C1 segment of cervical spinal cord (tissue), 14 donors: Measurements from ENCODE around the gene PANK1.

Experiments
- DNase-seq, 14 donors: peaks; one replicate each; lab custom pipeline; 2025; lab: John Stamatoyannopoulos, UW

Gene PANK1

DNA sequence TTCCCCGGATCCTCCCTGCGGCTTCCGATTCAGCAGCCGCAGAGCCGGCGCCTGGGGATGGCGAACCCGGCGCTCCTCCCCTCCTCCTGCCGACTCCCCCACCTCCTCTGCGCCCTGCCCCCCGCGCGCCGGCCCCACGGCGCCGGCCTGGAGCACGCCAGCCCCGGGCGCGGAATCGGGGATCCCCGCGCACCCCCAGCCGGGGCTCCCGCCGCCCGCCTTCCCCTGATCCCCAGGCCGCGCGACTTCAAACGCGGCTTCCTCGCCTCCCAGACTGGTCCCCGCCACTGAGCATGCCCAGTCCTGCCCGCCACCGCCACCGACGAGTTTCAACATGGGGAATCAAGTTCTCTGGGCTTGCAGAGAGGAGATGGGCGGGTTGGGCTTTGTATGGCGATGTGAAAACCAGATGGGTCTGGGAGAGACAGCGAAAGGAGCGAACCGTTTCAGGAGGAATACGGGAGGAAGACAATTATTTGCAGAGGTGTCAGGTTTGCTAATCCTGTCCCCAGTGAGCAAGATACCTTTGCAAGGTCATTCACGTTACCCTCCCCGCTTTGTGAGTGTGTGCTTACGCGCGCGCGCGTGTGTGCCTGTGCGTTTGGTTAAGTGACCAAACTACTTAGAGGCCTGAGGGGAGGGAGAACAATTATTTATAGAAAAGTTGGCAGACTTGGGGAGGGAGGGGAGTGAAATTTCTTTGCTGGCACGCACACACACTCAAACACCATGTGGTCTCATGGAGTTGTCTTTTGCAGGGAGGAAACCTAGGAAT, at the start of gene PANK1:
Gene PANK1, minus strand, starts transcription at position 276 of the 775 bp plus-strand sequence. CDS start 351 bp downstream, outside the sequence.
- peak; percentile 11 to 92 (median 60) for DNase-seq

DNA sequence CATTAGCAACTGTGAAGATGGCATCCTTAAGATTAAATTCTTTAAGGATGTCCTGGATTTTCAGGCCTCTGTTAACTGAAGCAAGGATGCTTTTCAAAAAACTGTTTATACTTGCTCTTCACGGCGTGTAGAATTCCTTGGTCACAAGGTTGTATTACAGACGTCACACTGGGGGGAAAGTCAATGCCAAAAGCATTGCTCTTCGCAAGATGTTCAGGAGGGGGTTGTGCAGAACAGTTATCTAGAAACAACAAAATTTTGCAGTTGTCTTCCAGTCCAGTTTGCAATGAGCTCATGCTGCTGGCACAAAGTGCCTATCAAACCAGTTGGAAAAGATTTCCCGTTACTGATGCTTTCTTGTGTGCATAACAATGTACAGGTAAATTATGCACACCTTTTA, 48.1 kb upstream of the PANK1 start:
- DNase-seq: no peak

DNA sequence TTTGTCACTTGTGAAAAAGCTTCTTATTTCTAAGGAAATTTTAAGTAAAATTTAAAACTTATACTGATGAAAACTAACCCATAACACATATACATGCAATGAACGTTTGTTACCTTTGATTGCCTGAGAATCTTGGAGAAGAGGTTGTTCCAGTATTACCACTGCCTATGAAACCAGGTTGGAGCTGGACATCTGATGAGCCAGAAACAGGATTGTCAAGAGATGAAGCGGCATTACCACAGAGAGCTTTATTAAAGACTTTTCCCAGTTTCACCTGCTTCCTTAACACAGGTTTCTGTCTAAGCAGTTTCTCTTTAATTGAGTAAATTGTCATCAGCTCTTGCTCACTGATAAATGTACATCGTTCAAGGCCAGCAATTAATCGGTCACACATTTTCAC, 47.4 kb upstream of the PANK1 start:
- no peak for DNase-seq

DNA sequence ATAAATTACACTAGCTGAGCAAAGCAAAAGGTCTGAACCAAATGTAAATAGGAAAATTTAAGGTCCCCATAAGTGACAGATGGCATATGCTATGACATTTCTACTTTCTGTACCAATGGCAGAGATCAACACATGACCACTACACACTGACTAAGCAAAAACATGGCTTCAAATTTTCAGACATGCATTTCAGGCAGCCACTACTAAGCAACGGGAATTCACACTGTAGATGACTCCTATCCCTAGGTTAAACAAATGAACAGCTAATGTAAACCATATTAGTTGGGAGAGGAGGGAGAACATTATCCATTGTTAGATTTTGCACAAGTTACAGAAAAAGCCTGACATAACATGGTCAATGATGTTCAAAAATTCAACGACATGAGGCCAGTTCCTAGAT, 45.0 kb upstream of the PANK1 start:
- DNase-seq: no peak

DNA sequence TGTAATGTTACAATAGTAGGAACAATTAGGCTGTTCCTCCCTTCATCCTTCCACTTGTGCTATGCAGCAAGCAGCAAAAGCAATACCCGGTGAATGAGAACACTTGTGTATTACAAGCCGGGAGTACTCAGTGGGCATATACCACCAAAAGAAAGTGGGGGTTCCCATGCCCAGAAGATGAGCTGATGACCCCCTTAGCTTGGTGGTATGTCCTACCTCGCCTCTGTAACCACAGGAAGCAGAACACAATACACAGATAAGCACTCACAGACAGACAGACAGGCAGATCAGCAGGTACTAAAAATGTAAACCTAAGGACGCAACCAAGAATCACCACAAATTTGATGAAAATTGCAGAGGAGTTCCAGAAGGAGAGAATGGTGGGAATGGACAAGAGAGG, 40.9 kb upstream of the PANK1 start:
- no peak for DNase-seq

DNA sequence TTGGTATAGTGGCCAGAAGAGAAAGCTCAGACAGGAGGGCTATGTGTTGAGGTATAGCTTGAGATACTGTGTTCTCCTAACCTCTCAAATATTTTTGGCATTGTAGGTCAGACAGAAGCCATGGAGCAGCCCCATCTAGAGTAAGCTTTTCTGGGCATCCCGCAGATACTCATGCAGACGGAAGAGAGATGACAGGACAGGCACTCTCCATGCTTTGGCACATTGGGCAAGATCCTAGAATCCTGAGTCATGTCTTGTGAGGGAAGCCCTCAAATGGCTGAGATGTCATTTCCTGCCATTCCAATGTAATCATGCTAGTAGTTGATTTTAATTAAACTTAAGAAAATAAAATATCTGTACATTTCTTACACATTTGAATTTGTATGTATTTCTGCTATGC, 39.6 kb upstream of the PANK1 start:
- DNase-seq: no peak

DNA sequence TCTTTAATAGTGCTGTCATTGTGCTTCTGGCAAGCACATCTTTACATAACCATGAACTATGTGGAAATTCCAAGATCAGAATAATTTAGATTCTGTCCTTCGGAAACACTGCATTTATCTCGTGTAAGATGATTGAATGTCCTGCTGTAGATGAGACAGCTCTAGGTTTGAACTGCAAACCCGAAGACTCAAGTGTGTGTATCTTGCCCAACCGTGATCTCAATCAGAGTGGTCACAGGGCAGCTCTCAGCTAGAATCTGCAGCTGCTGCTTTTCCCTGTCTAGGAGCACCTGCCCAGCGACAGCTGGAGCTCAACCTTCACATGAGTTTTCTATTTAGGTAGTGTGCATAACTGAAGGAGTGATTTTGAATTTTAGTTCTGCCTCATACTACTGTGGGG, 38.8 kb upstream of the PANK1 start:
- DNase-seq: no peak

DNA sequence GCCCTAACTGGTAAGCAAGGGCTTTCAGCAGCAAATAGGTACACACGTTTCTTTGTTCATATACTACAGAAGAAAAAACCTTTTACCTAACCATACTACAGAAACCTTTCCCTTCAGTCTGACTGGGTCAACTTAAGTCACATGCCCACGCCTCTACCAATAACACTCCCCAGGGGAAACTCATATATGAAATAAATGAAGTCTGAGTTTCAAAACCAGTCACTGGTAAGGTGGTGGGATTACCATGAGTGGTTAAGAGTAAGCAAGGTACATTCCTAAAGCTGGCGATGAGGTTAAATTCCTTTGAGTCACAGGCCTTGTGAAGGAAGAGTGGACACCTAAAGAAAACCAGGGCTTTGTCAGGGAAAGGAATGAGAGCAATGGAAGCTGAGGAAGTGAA, 34.9 kb upstream of the PANK1 start:
- no peak for DNase-seq

DNA sequence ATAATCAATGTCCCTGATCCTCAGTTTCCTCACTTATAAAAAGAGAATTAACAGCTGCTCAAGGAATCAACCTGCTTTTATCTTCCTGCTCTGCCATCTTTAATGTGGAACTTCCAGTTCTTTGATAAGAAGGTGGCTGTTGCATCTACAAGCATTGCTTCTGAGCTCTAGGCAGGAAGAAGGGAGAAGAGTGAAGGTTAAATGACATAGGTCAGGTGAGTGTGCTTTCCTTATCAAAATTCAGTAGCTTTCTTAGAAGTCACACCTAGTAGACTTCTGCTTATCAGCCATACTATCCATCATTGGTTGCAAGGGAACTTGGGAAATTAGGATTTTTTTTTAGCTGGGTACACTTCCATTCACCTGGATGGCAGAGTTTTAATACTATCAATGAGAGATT, 32.3 kb upstream of the PANK1 start:
- no peak for DNase-seq

DNA sequence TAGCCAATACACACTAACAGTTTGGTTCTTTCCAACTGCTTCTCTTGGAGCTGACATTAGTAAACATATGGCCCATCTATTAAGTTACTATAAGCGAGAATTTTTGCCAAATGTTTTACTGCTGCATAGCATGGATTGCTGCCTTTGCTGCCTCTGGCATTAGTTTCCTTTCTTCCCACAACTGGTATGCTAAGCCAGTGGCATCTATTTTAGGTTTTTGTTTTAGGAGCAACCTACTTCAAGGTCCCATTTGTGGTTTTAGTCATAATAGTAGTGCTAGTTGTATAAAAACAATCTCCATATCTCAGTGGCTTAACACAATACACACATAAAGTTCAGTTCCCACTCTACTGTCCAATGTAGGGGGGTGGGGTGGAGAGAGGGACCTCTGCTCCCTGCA, 25.9 kb upstream of the PANK1 start:
- no peak for DNase-seq

DNA sequence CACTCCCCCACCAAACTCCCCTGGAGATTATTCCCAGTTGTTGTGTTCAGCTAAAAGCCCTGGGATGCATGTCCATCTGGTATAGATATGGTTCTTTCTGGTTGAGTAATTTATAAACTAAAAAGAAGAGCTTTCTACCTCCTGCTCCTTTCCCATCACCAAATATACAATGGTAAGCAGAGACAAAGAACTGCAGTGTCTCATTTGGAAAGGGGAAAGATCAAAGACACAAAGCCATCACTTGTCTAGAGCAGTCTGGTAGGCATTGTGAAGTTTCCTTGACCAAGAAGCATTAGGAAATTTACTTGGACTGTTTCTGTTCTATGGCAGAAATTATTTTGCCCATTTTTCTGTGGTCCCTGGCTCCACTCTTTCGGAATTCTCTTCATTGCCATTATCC, 24.9 kb upstream of the PANK1 start:
- no peak for DNase-seq

DNA sequence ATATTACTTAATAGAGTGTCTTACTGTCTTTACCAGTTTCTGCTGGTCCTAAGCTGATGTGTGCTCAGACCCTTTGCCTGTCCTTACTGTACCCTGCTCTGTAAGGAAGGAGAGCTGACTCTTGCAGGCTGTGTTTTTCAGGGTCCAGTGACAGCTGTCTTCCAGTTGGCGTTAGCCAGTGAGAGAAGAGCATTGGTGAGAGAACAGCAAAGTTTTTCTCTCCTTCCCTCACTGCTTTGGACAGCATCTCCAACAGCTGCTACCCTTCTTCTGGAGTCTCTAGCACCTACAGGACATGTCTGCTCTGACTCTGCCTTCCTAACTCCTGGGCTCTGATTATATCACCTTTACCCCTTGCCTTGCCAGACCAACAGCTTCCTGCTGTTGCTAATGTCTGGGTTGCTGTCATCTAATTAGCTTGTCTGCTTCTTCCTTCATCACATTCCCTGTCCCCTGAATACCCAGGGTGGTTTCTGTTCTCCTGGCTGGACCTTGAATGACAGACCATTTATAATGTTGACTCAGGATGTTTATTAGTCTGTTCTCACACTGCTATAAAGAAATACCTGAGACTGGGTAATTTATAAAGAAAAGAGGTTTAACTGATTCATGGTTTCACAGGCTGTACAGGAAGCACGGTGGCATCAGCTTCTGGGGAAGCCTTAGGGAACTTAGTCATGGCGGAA, 23.5 kb upstream of the PANK1 start:
- DNase-seq: no peak

DNA sequence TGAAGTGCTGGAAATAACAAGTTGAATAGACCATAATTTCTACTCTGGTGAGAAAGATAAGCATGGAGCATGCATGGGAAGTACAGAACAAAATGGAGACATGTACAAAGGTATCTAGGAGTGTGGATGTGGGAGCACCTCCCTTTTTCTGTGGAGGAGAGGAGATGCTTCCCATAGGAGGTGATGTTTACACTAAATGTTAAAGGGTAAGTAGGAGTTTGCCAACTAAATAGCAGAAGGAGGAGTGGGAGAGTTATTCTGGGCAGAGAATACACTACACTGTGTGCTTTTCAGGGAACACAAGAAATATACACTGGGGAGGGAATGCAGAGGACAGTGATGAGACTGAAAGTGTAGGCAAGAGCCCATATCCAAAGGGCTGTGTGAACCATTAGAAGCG, 21.1 kb upstream of the PANK1 start:
- DNase-seq: no peak

DNA sequence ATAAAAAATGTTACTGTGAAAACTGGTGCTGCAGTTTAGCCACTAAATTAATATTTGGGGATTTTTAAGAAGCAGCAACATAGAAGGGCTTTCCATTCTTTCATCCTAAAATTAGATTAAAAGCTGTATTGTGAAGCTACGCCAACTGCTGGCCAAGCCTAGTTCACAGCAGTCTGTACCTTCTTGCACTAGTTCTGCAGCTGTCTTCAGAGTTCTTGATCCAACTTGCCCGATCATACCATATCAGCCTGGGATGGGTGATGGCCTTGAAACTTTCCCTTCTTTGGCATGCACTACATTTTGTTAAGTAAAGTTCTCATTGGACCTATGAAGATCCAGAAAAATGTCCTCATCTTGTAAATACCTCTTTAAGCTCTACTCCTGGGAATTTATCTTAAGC, 20.3 kb upstream of the PANK1 start:
- no peak for DNase-seq

DNA sequence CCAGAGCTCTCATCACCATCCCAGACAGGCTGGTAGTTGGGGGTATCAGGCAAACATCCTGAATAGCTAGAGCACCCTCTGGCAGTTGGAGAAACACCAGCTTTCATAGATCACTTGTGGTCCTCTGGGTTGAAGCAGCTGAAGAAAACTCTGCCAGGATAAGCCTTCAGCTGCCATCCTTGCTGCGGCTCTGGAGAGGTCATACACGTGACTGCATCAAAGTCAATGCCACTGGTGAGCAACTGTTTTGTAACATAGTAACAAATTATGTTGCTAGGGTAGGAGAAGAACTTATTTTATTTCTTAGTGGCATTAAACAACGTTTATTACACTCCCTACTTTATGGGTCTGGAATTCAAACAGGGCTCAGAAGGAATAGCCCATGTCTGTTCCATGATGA, 19.2 kb upstream of the PANK1 start:
- DNase-seq: no peak

DNA sequence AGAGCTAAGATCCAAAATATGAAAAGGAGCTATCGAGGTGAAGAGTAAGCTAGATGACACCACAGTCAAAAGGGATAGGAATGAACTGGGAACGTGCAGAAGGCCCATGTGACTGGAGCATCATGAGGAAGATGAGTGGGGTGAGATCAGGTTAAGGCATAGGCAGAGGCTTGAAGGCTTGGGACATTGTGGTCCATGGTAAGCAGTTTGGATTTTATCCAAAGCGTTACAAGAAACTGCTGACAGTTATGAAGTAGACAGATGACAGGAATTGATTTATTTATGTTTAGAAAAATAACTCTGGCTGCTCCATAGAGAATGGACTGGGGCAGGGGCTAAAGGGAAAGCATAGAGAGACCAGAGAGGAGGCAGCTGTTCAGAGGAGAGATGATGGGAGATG, 18.1 kb upstream of the PANK1 start:
- DNase-seq: no peak

DNA sequence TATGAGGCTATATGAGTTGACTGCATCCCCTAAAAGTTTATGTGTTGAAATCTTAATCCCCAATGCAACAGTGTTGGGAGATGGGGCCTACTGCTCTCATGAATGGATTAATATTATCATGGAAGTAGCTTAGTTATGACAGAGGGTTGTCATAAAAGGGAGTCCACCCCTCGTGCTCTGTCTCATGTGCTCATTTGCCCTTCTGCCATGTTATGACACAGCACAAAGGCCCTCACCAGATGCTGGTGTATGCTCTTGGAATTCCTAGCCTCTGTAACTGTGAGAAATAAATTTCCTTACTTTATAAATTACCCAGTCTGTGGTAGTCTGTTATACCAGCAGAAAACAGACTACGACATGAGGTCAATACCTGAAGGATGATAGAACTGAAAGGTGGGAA, 17.6 kb upstream of the PANK1 start:
- DNase-seq: no peak

DNA sequence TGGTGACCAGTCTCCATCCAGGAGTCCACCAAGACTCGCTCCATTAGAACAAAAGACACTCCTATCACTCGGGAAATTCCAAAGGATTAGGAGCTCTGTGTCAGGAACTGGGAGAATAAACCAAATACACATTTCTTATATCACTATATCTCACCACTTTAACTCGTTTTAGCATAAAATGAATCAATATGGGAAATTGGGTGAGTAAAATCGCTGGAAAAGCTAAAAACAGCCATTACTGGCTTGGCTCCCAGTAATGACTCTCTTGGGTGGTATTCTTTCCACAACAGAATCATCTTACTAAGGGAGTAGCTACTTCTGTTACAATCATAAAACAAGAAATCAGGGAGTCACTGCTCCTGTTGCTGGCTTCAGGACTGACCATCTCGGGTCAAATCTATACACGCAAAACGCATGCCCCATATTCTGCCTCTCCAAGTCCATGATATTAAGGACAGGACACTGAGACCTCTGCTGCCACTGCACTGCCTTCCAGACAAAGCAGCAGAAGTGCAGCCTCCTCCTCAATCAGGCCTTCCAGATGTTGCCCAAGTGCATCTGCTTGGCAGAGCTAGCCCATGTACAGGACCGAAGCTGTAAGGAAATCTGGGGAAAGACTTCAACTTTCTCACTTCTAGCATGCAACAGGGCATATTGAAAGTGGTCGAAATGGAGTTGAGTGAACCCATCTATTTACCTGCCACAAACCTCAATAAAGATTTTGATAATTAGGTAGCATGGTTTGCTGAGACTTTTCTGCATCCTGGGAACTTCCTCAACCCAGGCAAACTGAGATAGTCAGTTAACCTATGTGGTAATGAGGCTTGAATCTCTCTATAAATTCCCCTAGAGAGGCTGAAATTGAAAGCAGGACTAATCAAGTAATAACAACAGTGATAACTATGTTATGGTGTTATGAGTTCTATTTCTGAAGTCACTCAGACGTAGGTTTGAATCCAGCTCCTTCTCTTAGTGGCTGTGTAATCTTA, 14.4 kb upstream of the PANK1 start:
- no peak for DNase-seq

DNA sequence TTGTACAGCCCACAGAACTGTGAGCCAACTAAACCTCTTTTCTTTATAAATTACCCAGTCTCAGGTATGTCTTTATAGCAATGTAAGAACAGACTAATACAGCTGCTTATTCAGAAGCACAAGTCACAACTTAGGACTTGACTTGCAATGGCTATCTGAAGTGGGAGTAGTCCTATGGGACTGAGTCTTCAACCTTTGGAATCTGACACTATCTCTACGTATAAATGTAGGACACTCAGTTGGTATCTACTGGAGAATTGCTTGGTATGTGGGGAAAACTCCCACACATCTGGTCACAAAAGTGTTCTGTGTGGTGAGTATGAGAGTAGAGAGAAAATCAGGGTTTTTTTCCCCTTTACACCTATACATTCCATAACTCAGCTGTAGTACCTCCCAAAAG, 12.3 kb upstream of the PANK1 start:
- no peak for DNase-seq

DNA sequence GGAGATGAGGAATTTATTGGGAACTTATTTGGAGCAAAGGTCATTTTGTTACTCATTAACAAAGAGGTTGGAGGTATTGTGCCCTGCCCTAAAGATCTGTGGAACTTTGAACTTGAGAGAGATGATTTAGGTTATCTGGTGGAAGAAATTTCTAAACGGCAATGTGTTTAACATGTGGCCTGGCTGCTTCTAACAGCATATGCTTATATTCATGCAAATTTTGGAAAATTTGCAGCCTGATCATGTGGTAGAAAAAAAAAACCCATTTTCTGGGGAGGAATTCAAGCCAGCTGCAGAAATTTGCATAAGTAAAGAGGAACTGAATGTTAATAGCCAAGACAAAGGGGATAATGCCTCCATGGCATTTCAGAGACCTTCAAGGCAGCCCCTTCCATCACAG, 10.7 kb upstream of the PANK1 start:
- DNase-seq: no peak

DNA sequence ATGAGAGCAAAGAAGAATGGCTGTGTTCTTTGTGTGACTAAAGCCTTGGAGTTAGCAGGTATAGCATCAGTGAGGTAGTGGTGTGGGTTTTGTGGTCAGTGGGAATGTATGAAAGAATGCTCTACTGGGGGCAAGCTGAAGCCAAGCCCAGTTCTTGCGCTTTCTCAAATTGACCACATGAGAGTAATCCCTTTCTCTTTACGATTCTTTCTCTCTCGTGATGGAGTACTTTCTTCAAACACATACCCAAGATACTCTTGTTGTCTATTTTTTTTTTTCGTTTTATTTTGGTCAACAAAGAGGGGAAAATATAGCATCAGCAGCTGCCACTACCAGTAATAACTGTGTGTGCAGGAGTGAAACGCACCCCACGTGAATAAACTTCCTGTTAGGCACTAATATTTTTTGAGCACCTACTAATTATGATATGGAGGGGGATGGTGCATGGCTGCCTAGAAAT, 8.4 kb upstream of the PANK1 start:
- no peak for DNase-seq

DNA sequence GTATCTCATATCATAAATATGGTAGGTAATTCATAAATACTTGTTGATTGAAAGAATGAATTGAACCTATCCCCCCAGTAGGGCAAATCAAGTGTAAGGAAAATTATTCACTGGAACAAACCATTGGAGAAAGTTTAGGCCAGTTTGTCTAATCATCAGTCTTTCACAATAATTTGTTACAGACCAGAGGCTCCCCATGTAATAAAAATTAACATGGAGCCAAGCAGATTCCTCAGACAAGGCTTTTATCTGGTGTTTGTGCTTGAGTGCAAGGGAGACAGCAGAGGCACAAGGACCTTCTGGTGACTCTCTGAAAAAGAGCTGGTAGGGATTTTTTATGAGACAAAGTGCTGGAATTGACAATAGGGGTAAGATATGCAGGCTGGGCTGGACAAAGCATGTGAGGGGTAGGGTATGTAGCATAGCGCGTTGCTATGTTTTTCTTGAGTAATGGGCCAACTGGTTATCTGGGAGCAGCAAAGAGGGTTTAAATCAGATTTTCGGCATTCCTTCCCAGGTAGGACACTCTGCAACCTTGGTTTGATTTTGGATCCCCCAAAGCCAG, 7.8 kb upstream of the PANK1 start:
- no peak for DNase-seq
